Nephron progenitor cell (in vitro differentiated cells): Measurements from ENCODE around the gene CD300A.

Experiments
- DNase-seq: peaks from one replicate; pipeline ENCODE4 v3.0.0; 2021
- H3K27ac Mint-ChIP-seq: 2 replicates; pipeline ENCODE4 v1.8.0; 2021; ENCODE audit warnings: mild to moderate bottlenecking, moderate library complexity, mixed read lengths
- H3K27me3 Mint-ChIP-seq: 2 replicates; pipeline ENCODE4 v1.8.0; 2021; ENCODE audit warnings: mild to moderate bottlenecking, low read depth, mixed read lengths; ENCODE audit not compliant: poor library complexity
- H3K36me3 Mint-ChIP-seq: 2 replicates; pipeline ENCODE4 v1.8.0; 2021; ENCODE audit warnings: low read depth, mixed read lengths
- H3K4me1 Mint-ChIP-seq: 2 replicates; pipeline ENCODE4 v1.8.0; 2021; ENCODE audit warnings: mixed read lengths
- H3K4me3 Mint-ChIP-seq: 2 replicates; pipeline ENCODE4 v1.8.0; 2021; ENCODE audit warnings: mild to moderate bottlenecking, moderate library complexity, mixed read lengths
- H3K9me3 Mint-ChIP-seq: 2 replicates; pipeline ENCODE4 v1.8.0; 2021; ENCODE audit warnings: mild to moderate bottlenecking, moderate library complexity, mixed read lengths
- TF ChIP-seq, protein P1 (sequence below): fragments of 200-600 bp; sonication (generic); IDR thresholded peaks from 2 replicates; pipeline ENCODE4 v1.5.0; 2021; ENCODE audit warnings: antibody characterized with exemption

Gene CD300A

GRCh38 chr17:74451557-74451956 is 14.9 kb upstream of the CD300A start:
- H3K27me3 Mint-ChIP-seq, result peaks cover 19% of the 10 kb centered on the region
- no peaks in the 10 kb centered on the region for H3K9me3 Mint-ChIP-seq
- TF ChIP-seq, protein P1, sequence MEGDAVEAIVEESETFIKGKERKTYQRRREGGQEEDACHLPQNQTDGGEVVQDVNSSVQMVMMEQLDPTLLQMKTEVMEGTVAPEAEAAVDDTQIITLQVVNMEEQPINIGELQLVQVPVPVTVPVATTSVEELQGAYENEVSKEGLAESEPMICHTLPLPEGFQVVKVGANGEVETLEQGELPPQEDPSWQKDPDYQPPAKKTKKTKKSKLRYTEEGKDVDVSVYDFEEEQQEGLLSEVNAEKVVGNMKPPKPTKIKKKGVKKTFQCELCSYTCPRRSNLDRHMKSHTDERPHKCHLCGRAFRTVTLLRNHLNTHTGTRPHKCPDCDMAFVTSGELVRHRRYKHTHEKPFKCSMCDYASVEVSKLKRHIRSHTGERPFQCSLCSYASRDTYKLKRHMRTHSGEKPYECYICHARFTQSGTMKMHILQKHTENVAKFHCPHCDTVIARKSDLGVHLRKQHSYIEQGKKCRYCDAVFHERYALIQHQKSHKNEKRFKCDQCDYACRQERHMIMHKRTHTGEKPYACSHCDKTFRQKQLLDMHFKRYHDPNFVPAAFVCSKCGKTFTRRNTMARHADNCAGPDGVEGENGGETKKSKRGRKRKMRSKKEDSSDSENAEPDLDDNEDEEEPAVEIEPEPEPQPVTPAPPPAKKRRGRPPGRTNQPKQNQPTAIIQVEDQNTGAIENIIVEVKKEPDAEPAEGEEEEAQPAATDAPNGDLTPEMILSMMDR, result no peak
- DNase-seq, result no peak
- no peak overlapping the region for H3K4me3 Mint-ChIP-seq
- peaks cover 67% of the 10 kb centered on the region for H3K4me1 Mint-ChIP-seq
- peaks cover 30% of the 10 kb centered on the region for H3K36me3 Mint-ChIP-seq
- no peak overlapping the region for H3K27ac Mint-ChIP-seq

GRCh38 chr17:74452033-74452840 is 14.2 kb upstream of the CD300A start:
- Mint-ChIP-seq H3K4me1 (peaks cover 67% of the 10 kb centered on the region), H3K4me3 (peak overlapping the region; percentile 3), H3K27ac (no peak overlapping the region), H3K9me3 (no peaks in the 10 kb centered on the region), H3K36me3 (peaks cover 23% of the 10 kb centered on the region), H3K27me3 (peaks cover 25% of the 10 kb centered on the region)
- DNase-seq, result no peak
- TF ChIP-seq, protein P1, result no peak

DNA sequence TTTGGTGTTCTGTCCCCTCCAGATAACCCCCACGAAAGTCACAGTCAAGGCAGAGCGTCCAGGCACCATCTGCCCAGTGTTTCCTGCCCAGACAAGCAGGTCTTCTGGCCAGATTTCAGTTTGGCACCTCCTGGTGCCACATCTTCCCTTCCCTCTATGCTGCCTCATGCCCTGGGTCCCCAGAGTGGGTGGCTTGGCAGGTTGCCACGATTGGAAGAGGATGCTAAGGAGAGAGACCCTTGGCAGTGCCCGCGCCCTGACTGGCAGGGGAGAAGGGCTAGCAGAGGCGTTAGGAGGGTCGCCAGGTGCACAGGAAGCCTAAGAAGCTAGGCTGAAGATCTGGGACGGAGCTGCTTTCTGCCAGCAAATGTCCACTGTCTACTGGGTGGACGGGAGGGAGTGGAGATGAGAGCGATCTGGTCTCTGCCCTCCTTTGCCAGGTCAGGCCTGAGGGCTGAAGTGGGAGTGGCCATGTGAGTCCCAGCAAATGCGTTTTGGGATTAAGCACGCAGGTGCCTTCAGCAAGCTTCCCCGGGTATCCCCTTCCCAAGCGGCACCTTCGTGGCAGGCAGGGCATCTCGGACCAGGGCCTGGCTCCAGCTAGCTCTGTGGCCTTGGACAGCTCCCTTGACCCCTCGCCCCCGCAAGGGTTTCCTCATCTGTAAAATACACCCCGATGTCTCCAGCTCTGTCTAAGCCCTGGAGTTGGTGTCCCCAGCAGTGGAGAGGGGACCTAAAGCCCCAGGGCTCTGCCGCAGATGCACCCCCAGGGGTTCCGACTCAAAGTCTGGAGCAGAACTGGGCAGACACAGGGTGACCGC is 13.4 kb upstream of the CD300A start:
- peaks cover 31% of the 10 kb centered on the region for H3K27me3 Mint-ChIP-seq
- DNase-seq, result peak; percentile 44
- H3K4me3 Mint-ChIP-seq, result peak overlapping the region; percentile 56
- peaks cover 16% of the 10 kb centered on the region for H3K36me3 Mint-ChIP-seq
- TF ChIP-seq, protein P1, result no peak
- no peak overlapping the region for H3K27ac Mint-ChIP-seq
- H3K9me3 Mint-ChIP-seq, result no peaks in the 10 kb centered on the region
- peaks cover 64% of the 10 kb centered on the region for H3K4me1 Mint-ChIP-seq

DNA sequence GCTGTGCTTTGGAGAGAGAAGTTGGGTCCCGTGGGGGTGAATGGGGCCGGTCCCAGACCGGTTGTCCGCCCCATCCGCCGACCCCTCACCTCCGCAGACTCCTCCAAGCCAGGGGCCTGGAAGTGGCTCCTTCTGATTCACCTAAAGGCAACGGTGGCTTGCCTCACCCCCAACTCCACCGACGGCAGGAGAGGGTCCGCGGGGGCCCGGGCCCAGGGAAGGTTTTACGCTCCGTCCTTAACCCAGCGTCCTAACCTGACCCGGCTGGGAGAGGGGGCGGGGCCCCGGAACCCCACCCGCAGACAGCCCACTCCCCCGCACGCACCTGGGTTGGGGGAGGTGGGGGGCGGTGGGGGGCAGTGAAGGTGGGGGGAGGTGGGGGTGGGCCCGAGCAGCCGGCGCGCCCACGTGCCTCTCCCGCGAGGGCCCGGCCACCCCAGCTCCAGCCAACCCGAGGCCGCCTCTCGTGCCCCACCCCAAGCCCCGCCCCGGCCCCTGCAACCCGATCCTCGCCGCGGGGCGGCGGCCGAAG is 12.7 kb upstream of the CD300A start:
- Mint-ChIP-seq H3K27me3 (peaks cover 38% of the 10 kb centered on the region), H3K9me3 (no peaks in the 10 kb centered on the region), H3K36me3 (peaks cover 16% of the 10 kb centered on the region), H3K4me1 (peaks cover 61% of the 10 kb centered on the region), H3K27ac (no peak overlapping the region), H3K4me3 (peak overlapping the region; percentile 56)
- no peak for DNase-seq
- TF ChIP-seq, protein P1, result no peak

GRCh38 chr17:74454197-74455024 is 12.0 kb upstream of the CD300A start:
- peak overlapping the region; percentile 61 for H3K4me3 Mint-ChIP-seq
- TF ChIP-seq, protein P1, result no peak
- DNase-seq, result peak; percentile 95
- H3K4me1 Mint-ChIP-seq, result peaks cover 56% of the 10 kb centered on the region
- H3K27me3 Mint-ChIP-seq, result peaks cover 45% of the 10 kb centered on the region
- H3K36me3 Mint-ChIP-seq, result peaks cover 16% of the 10 kb centered on the region
- no peak overlapping the region for H3K27ac Mint-ChIP-seq
- H3K9me3 Mint-ChIP-seq, result no peaks in the 10 kb centered on the region
